HG03342 (cell line): ENCODE data around the gene ZBTB7C.

ENCODE experiments used
- ATAC-seq: cut with Tn5 transposase; IDR thresholded peaks from one replicate; pipeline ENCODE4 v1.9.1; 2021; ENCODE audit warnings: mild to moderate bottlenecking, moderate library complexity; ENCODE audit not compliant: unreplicated experiment

Gene ZBTB7C

GRCh38 chr18:47986620-47987387, 422.4 kb downstream of the ZBTB7C start:
- ATAC-seq, result no peak

DNA sequence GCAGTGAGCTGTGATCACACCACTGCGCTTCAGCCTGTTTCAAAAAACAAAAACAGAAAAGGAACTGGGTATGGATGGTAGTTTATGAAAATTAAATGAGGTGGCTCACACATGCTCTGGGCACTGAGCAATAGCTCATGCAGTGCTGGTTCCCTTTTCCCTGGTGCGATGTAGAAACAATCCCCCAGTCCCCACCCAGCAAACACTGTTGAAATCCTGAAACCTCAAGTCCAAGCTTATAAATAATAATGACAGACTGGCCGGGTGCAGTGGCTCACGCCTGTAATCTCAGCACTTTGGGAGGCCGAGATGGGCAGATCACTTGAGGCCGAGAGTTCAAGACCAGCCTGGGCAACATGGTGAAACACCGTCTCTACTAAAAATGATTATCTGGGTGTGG, 423.3 kb downstream of the ZBTB7C start:
- no peak for ATAC-seq

DNA sequence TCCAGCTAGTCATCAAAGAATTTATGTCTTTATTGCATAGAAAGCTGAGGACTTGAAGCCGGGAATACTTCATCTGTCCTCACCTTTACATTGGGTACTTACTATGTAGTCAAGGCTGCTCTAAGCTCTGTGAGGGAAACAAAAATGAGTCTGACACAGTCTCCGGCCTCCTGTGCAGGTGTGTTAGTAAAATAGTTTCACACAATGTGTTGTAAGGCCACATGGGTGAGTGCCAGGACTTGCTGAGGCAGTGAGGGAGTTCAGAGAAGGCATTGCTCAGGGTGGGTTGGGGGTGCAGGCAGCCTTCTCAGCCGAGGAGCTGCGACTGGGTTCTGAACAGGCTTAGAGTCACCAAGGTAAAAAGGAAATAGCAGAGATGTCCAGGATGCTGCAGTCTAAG, 424.2 kb downstream of the ZBTB7C start:
- ATAC-seq, result no peak

DNA sequence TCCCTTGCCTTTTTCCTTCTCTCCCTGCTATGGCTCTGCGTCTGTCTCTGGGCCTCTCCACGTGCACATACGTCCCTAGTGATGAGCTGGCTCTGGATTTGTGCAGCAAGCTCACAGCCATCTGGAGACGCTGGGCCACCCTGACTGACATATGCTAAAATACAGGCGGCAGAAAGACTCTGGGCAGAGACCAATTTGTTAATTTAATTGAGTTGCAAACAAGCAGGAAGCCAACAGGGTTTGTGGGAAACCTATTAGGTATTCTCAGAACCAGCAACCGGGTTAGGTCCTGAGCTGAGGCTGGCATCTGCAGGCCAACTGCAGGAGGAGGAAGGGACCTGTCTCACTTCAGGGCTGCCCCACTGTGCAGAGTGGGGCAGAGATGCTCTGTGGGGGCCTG, 425.2 kb downstream of the ZBTB7C start:
- no peak for ATAC-seq

DNA sequence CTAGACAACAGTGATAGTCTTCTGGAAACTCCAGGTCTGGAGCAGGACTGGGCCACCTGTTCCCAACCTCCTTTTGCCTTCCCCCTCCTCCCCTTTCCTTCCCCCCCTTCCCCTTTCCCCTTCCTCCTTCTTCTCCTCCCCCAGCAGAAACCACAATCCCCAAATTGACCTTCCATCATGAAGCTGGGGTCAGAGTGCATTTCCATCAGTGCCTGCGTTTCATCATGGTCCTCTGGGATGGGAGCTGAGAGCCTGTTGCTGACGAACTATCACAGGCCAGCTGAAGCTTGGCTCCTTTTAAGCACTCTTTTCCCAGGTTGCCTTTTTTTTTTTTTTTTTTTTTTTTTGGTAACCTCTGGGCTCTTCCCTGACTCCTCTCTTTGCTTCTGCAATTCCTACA, 426.1 kb downstream of the ZBTB7C start:
- ATAC-seq, result no peak

DNA sequence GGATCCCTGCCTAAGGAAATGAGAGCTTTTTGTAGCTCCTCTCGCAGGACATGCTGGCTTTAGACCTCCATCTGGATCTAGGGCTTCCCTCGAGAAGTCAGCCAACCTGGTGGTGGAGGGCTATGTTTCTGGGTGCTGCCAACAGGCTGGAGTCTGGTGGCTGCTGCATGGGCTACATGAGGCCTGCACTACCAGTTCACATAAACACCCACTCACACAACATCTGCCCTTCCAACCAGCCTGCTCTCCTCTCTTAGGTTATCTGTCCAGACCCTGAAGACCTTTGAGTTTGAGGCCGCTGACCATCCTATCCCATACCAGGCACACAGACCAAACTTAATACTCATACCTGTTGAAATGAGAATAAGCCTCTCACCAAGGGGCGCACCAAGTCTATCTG, 427.4 kb downstream of the ZBTB7C start:
- ATAC-seq, result no peak

- no peak for ATAC-seq
These were observed 427.9 kb downstream of the ZBTB7C start for GRCh38 chr18:47981320-47981719.

- no peak for ATAC-seq
These were observed 429.5 kb downstream of the ZBTB7C start for GRCh38 chr18:47979611-47980200.

DNA sequence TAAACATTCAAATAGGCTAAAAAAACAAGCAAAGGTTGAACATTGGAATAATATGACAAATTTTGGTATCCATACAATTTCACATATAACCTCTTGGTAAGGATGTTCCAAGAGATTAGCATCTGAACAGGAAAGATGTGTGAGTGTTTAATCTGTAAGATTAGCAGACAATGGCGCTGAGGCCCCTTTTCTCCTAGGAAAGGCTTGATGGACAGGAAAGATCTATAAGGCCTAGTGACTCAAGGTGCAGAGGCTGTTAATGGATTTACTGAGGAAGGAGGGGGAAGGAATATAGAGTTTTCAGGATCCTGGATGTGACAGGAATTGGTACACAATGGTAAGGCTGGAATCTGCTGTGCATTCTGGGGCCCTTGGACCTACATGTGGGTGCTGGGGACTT, 430.6 kb downstream of the ZBTB7C start:
- ATAC-seq, result no peak

GRCh38 chr18:47978141-47978540, 431.0 kb downstream of the ZBTB7C start:
- ATAC-seq, result no peak
